ENCODE results near the gene PMEL. TPM values are rescaled to one million over a fixed set of nuclear protein-coding genes. Genes with fewer than 3 reads are reported as not detected.

The PMEL gene
- total RNA-seq, 6 experiments from 2014 or later = 0.47 to 1.3 (median 0.59) TPM

- TF ChIP-seq, protein P1, sequence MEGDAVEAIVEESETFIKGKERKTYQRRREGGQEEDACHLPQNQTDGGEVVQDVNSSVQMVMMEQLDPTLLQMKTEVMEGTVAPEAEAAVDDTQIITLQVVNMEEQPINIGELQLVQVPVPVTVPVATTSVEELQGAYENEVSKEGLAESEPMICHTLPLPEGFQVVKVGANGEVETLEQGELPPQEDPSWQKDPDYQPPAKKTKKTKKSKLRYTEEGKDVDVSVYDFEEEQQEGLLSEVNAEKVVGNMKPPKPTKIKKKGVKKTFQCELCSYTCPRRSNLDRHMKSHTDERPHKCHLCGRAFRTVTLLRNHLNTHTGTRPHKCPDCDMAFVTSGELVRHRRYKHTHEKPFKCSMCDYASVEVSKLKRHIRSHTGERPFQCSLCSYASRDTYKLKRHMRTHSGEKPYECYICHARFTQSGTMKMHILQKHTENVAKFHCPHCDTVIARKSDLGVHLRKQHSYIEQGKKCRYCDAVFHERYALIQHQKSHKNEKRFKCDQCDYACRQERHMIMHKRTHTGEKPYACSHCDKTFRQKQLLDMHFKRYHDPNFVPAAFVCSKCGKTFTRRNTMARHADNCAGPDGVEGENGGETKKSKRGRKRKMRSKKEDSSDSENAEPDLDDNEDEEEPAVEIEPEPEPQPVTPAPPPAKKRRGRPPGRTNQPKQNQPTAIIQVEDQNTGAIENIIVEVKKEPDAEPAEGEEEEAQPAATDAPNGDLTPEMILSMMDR (IDR thresholded peaks at IDR 0.05) = no peak
- no peaks in the 10 kb centered on the region for H3K9me3 Mint-ChIP-seq
- H3K4me1 Mint-ChIP-seq (ENCODE audit: low read depth) = peaks cover 36% of the 10 kb centered on the region
- H3K4me3 Mint-ChIP-seq = no peak overlapping the region
- no peak for DNase-seq
- no peak overlapping the region; the same call in 1 of the 2 replicates for H3K27ac Mint-ChIP-seq
- peaks cover 22% of the 10 kb centered on the region for H3K36me3 Mint-ChIP-seq (ENCODE audit: low read depth)
- H3K27me3 Mint-ChIP-seq (ENCODE audit: insufficient read depth) = no peaks in the 10 kb centered on the region; the same call in 1 of the 2 replicates
Observed at GRCh38 chr12:55942577-55943136, 23.2 kb downstream of the PMEL start.

DNA sequence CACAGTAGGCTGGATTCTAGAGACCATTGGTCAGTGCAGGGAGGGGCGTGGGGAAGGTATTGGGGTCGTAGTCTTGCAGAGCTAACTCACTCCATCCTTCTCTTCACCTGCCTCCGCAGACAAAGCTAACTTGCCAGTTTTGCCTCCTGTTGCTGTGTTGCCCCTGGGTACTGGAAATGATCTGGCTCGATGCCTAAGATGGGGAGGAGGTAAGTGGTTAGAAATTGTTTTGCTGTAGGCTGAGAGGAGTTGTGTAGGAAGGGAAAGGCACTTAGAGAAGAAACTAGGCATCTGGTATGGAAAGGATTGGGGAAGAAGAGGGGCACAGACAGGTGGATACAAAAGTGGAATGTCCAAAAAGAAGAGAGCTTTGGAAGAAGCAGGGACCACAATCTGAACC lies 23.8 kb downstream of the PMEL start:
- Mint-ChIP-seq H3K36me3 (ENCODE audit: low read depth) (peaks cover 26% of the 10 kb centered on the region), H3K4me3 (no peak overlapping the region), H3K27me3 (ENCODE audit: insufficient read depth) (no peaks in the 10 kb centered on the region; the same call in 1 of the 2 replicates), H3K27ac (no peak overlapping the region), H3K9me3 (no peaks in the 10 kb centered on the region), H3K4me1 (ENCODE audit: low read depth) (peaks cover 42% of the 10 kb centered on the region)
- DNase-seq = no peak
- TF ChIP-seq, protein P1 (IDR thresholded peaks at IDR 0.05) = no peak

GRCh38 chr12:55940065-55940732 lies 25.6 kb downstream of the PMEL start:
- peaks cover 59% of the 10 kb centered on the region for H3K4me1 Mint-ChIP-seq (ENCODE audit: low read depth)
- TF ChIP-seq, protein P1 (IDR thresholded peaks at IDR 0.05) = peak; percentile 96
- DNase-seq = peak; percentile 80
- peak overlapping the region; percentile 74 for H3K27ac Mint-ChIP-seq
- H3K27me3 Mint-ChIP-seq (ENCODE audit: insufficient read depth) = no peaks in the 10 kb centered on the region; the same call in 1 of the 2 replicates
- peaks cover 24% of the 10 kb centered on the region for H3K36me3 Mint-ChIP-seq (ENCODE audit: low read depth)
- no peaks in the 10 kb centered on the region for H3K9me3 Mint-ChIP-seq
- no peak overlapping the region for H3K4me3 Mint-ChIP-seq

DNA sequence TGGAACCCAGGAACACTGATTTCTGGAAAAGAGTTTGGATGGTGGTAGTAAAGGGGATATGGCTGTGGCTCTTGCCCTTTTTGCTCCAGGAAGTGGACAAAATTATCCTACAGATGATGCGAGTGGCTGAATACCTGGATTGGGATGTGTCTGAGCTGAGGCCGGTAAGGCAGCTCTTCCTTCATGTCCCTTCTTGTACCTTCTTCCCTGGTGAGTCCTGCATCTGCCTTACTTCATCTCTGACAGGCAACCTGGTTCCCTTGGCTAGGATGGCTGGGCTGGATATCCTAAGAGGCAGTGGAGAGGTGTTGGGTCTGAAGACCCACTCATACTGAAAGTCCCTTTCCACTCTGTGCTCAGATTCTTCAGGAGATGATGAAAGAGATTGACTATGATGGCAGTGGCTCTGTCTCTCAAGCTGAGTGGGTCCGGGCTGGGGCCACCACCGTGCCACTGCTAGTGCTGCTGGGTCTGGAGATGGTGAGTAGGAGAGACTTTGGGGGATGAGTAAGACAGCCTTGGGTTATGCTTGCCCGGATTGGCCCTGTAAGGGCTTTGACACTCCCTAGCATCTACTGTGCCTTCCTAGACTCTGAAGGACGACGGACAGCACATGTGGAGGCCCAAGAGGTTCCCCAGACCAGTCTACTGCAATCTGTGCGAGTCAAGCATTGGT lies 26.9 kb downstream of the PMEL start:
- no peaks in the 10 kb centered on the region for H3K9me3 Mint-ChIP-seq
- no peak overlapping the region for H3K4me3 Mint-ChIP-seq
- no peaks in the 10 kb centered on the region; the same call in 1 of the 2 replicates for H3K27me3 Mint-ChIP-seq (ENCODE audit: insufficient read depth)
- TF ChIP-seq, protein P1 (IDR thresholded peaks at IDR 0.05) = no peak
- peaks cover 71% of the 10 kb centered on the region for H3K4me1 Mint-ChIP-seq (ENCODE audit: low read depth)
- H3K27ac Mint-ChIP-seq = peak overlapping the region; percentile 74
- no peak for DNase-seq
- peaks cover 24% of the 10 kb centered on the region for H3K36me3 Mint-ChIP-seq (ENCODE audit: low read depth)

- H3K27ac Mint-ChIP-seq = peak overlapping the region; percentile 74
- H3K36me3 Mint-ChIP-seq (ENCODE audit: low read depth) = peaks cover 24% of the 10 kb centered on the region
- no peak overlapping the region for H3K4me3 Mint-ChIP-seq
- peak; percentile 44 for DNase-seq
- TF ChIP-seq, protein P1 (IDR thresholded peaks at IDR 0.05) = no peak
- H3K9me3 Mint-ChIP-seq = no peaks in the 10 kb centered on the region
- no peaks in the 10 kb centered on the region; the same call in 1 of the 2 replicates for H3K27me3 Mint-ChIP-seq (ENCODE audit: insufficient read depth)
- H3K4me1 Mint-ChIP-seq (ENCODE audit: low read depth) = peaks cover 81% of the 10 kb centered on the region
Observed at GRCh38 chr12:55937981-55938380, 27.9 kb downstream of the PMEL start.
